A673 (cell line): ENCODE data around the gene MYORG.

ENCODE experiments used
- EZH2 ChIP-seq: fragments of 200-600 bp; sonication (generic); IDR thresholded peaks from 2 replicates; pipeline ENCODE4 v1.6.1; 2017; ENCODE audit warnings: borderline replicate concordance, low read depth, mild to moderate bottlenecking, mixed read lengths, antibody characterized with exemption, low read length; ENCODE audit not compliant: poor library complexity, severe bottlenecking
- TF ChIP-seq, protein P1 (sequence below): fragments of 300-800, 200-600 bp; sonication (generic); conservative IDR thresholded peaks from 2 replicates; pipeline ENCODE4 v1.5.1; 2017; ENCODE audit warnings: low read depth, mild to moderate bottlenecking, antibody characterized with exemption, low read length, moderate library complexity, mixed read lengths

DNA sequence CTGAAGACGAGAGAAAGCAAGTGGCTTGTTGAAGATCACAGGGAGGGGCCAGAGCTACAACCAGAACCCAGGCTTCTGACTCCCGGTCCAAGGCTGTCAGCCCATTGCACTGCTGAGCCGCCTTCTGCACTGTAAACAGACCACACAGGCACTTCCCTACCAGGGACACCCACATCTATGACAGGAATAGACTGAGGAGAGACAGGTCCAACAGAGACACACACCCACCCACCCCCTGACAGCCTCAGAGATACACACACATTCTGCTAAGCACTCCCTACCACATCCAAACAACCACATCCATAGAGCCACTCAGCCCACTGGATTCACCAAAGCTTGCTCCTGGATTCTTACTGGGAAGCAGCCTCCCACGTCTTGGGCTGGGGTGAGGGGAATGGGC lies 23.0 kb upstream of the MYORG start:
- TF ChIP-seq, protein P1, sequence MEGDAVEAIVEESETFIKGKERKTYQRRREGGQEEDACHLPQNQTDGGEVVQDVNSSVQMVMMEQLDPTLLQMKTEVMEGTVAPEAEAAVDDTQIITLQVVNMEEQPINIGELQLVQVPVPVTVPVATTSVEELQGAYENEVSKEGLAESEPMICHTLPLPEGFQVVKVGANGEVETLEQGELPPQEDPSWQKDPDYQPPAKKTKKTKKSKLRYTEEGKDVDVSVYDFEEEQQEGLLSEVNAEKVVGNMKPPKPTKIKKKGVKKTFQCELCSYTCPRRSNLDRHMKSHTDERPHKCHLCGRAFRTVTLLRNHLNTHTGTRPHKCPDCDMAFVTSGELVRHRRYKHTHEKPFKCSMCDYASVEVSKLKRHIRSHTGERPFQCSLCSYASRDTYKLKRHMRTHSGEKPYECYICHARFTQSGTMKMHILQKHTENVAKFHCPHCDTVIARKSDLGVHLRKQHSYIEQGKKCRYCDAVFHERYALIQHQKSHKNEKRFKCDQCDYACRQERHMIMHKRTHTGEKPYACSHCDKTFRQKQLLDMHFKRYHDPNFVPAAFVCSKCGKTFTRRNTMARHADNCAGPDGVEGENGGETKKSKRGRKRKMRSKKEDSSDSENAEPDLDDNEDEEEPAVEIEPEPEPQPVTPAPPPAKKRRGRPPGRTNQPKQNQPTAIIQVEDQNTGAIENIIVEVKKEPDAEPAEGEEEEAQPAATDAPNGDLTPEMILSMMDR, result no peak
- no peak for TF ChIP-seq EZH2
